Measurements from ENCODE around the gene ADARB1.

ADARB1 gene

GRCh38 chr21:45039317-45040156, 34.8 kb upstream of the ADARB1 start:
- DNase-seq (ENCODE audit: low spot score) = no peak

GRCh38 chr21:45040157-45040711, 34.1 kb upstream of the ADARB1 start:
- DNase-seq (ENCODE audit: low spot score) = no peak

GRCh38 chr21:45040739-45041138, 33.6 kb upstream of the ADARB1 start:
- DNase-seq (ENCODE audit: low spot score) = no peak

- no peak for DNase-seq (ENCODE audit: low spot score)
These were observed 33.0 kb upstream of the ADARB1 start for GRCh38 chr21:45041351-45041805.

- no peak for DNase-seq (ENCODE audit: low spot score)
These were observed 32.3 kb upstream of the ADARB1 start for GRCh38 chr21:45041984-45042663.

- no peak for DNase-seq (ENCODE audit: low spot score)
These were observed 31.7 kb upstream of the ADARB1 start for GRCh38 chr21:45042664-45043161.

- DNase-seq (ENCODE audit: low spot score) = no peak
These were observed 30.8 kb upstream of the ADARB1 start for GRCh38 chr21:45043541-45044020.

- DNase-seq (ENCODE audit: low spot score) = no peak
These were observed 28.9 kb upstream of the ADARB1 start for GRCh38 chr21:45045481-45045880.

- no peak for DNase-seq (ENCODE audit: low spot score)
These were observed 27.1 kb upstream of the ADARB1 start for GRCh38 chr21:45047257-45047656.

- DNase-seq (ENCODE audit: low spot score) = no peak
These were observed 26.2 kb upstream of the ADARB1 start for GRCh38 chr21:45048026-45048698.

GRCh38 chr21:45048968-45049367, 25.4 kb upstream of the ADARB1 start:
- no peak for DNase-seq (ENCODE audit: low spot score)

GRCh38 chr21:45049714-45050344, 24.6 kb upstream of the ADARB1 start:
- no peak for DNase-seq (ENCODE audit: low spot score)

GRCh38 chr21:45050345-45050796, 24.0 kb upstream of the ADARB1 start:
- no peak for DNase-seq (ENCODE audit: low spot score)

GRCh38 chr21:45050797-45051489, 23.4 kb upstream of the ADARB1 start:
- DNase-seq (ENCODE audit: low spot score) = no peak

GRCh38 chr21:45051580-45052434, 22.6 kb upstream of the ADARB1 start:
- no peak for DNase-seq (ENCODE audit: low spot score)

GRCh38 chr21:45052960-45053359, 21.4 kb upstream of the ADARB1 start:
- no peak for DNase-seq (ENCODE audit: low spot score)

GRCh38 chr21:45053561-45054226, 20.7 kb upstream of the ADARB1 start:
- DNase-seq (ENCODE audit: low spot score) = no peak

GRCh38 chr21:45054227-45054926, 20.0 kb upstream of the ADARB1 start:
- DNase-seq (ENCODE audit: low spot score) = no peak

Data from hematopoietic multipotent progenitor cell treated with erythropoietin and hydrocortisone succinate and interleukin-3 and kit ligand, for 15 days (in vitro differentiated cells).